GM12878 (cell line): ENCODE data around the gene TAB2. TPM values are rescaled to one million over a fixed set of nuclear protein-coding genes. Genes with fewer than 3 reads are reported as not detected.

Experiments
- ATAC-seq: fragments of 200-7000 bp; cut with Tn5 transposase; 3 replicates; pipeline ENCODE4 v1.9.1; 2020; ENCODE audit warnings: mild to moderate bottlenecking, moderate library complexity
- BruUV-seq: library from RNA; stranded (reverse); fragments of 400-500 nt; replicated peaks from 2 replicates; lab custom pipeline; 2021; lab: Mats Ljungman, UMichigan
- CTCF ChIA-PET: fragments of 300-600 bp; sonication (Branson Sonifier 250); formaldehyde crosslinking; extraction: SDS; loops from one replicate; lab custom pipeline; 2021; ENCODE audit warnings: inconsistent platforms; lab: Yijun Ruan, JAX
- POLR2A ChIA-PET: fragments of 350-600 bp; formaldehyde crosslinking; extraction: SDS; loops from one replicate; lab custom pipeline; 2021; ENCODE audit warnings: inconsistent platforms; lab: Charles Lee
- RAD21 ChIA-PET: fragments of 300-600 bp; sonication (Branson Sonifier 250); formaldehyde crosslinking; loops from one replicate; lab custom pipeline; 2023; ENCODE audit warnings: antibody characterized with exemption; ENCODE audit not compliant: unreplicated experiment; lab: Charles Lee
- SMC1A ChIA-PET: fragments of 300-600 bp; sonication (Branson Sonifier 250); formaldehyde crosslinking; loops from one replicate; lab custom pipeline; 2023; ENCODE audit not compliant: unreplicated experiment, uncharacterized antibody; lab: Charles Lee
- DNase-seq: peaks from one replicate; pipeline ENCODE4 v3.0.0-alpha.2; 2011; ENCODE audit warnings: low read depth, low spot score
- FAIRE-seq: peaks from 3 replicates; lab custom pipeline; 2011; peaks lifted over from hg19 to GRCh38; lab: Jason Lieb, UNC
- H2AFZ ChIP-seq: 2 replicates; pipeline ENCODE4 v1.6.0; 2011; ENCODE audit warnings: low read depth, low read length, control low read depth; ENCODE audit not compliant: control insufficient read depth
- H3K27ac ChIP-seq: 2 replicates; pipeline ENCODE4 v1.5.1; 2011; ENCODE audit warnings: control low read depth; ENCODE audit not compliant: control insufficient read depth, insufficient read depth
- H3K27me3 ChIP-seq, 2 experiments: replicated peaks in 1 of 2; 2 replicates each; pipeline versions ENCODE4 v1.6.0 to v1.6.1; 2011; ENCODE audit warnings: low read length in 1 of 2; ENCODE audit not compliant: control insufficient read depth in 2 of 2, insufficient read depth in 2 of 2
- H3K36me3 ChIP-seq, 2 experiments: 2 replicates each; pipeline ENCODE4 v1.5.1; 2011; ENCODE audit warnings: low read length in 1 of 2; ENCODE audit not compliant: control insufficient read depth in 2 of 2, insufficient read depth in 2 of 2
- H3K4me1 ChIP-seq: 2 replicates; pipeline ENCODE4 v1.6.1; 2011; ENCODE audit warnings: mild to moderate bottlenecking, low read length, moderate library complexity, mixed read lengths; ENCODE audit not compliant: control insufficient read depth, insufficient read depth
- H3K4me2 ChIP-seq: 2 replicates; pipeline ENCODE4 v1.6.0; 2011; ENCODE audit warnings: control low read depth; ENCODE audit not compliant: control insufficient read depth, insufficient read depth
- H3K4me3 ChIP-seq: fragments of 200-600 bp; sonication (generic); 2 replicates; pipeline ENCODE4 v1.5.1; 2016
- H3K79me2 ChIP-seq: 2 replicates; pipeline ENCODE4 v1.6.0; 2011; ENCODE audit warnings: low read length; ENCODE audit not compliant: control insufficient read depth, insufficient read depth
- H3K9ac ChIP-seq: 2 replicates; pipeline ENCODE4 v1.8.0; 2011; ENCODE audit warnings: low read length, control low read depth, mixed read lengths; ENCODE audit not compliant: control insufficient read depth, insufficient read depth
- H3K9me3 ChIP-seq: replicated peaks from 3 replicates; pipeline ENCODE4 v1.5.1; 2011; ENCODE audit warnings: mild to moderate bottlenecking, low read length; ENCODE audit not compliant: control insufficient read depth, insufficient read depth
- H4K20me1 ChIP-seq: 2 replicates; pipeline ENCODE4 v1.6.0; 2011; ENCODE audit not compliant: control insufficient read depth, insufficient read depth
- CHD2 ChIP-seq: IDR thresholded peaks from 2 replicates; pipeline ENCODE4 v1.6.1; 2011; ENCODE audit warnings: low read depth, low read length, improper control_type of control experiment, borderline replicate concordance
- EZH2 ChIP-seq: IDR thresholded peaks from 2 replicates; pipeline ENCODE4 v1.6.1; 2012; ENCODE audit warnings: low read depth, mild to moderate bottlenecking, control low read depth, inconsistent platforms, low read length, borderline replicate concordance; ENCODE audit not compliant: control insufficient read depth
- MYB ChIP-seq: fragments of 150-350 bp; IDR thresholded peaks from 2 replicates; pipeline ENCODE4 v1.6.1; 2014; ENCODE audit warnings: mild to moderate bottlenecking, low read depth, low read length, borderline replicate concordance
- NR2C1 ChIP-seq: fragments of 450-650 bp; IDR thresholded peaks from 2 replicates; pipeline ENCODE4 v1.6.1; 2017; ENCODE audit warnings: antibody characterized with exemption, mild to moderate bottlenecking, moderate library complexity
- RBBP5 ChIP-seq: fragments of 200-600 bp; sonication (generic); conservative IDR thresholded peaks from 2 replicates; pipeline ENCODE4 v1.6.1; 2016
- SPI1 ChIP-seq: IDR thresholded peaks from 2 replicates; pipeline ENCODE4 v1.6.1; 2011; ENCODE audit warnings: low read depth, mild to moderate bottlenecking, low read length, moderate library complexity, borderline replicate concordance; ENCODE audit not compliant: insufficient read depth
- SUPT20H ChIP-seq: IDR thresholded peaks from 2 replicates; pipeline ENCODE4 v1.6.1; 2011; ENCODE audit warnings: low read depth, mild to moderate bottlenecking, low read length, moderate library complexity, borderline replicate concordance; ENCODE audit not compliant: control insufficient read depth
- WGBS: methylation state at CpG from one replicate; pipeline ENCODE4 v1.1.6; 2016; ENCODE audit warnings: low lambda C conversion rate; ENCODE audit not compliant: insufficient replicate concordance, insufficient coverage; ENCODE audit errors: missing lambda C conversion rate; 5-methylcytosine and 5-hydroxymethylcytosine counted together
- in situ Hi-C: fragments of 300-500 bp; cut with MboI; formaldehyde crosslinking; loops from 9 replicates; pipeline ENCODE4 v1.14.3; 2018; ENCODE audit warnings: mixed read lengths
- intact Hi-C: fragments of 100-400 bp; cut with micrococcal nuclease; formaldehyde crosslinking; loops from one replicate; pipeline ENCODE4 v1.14.2; 2022; ENCODE audit not compliant: unreplicated experiment
- polyA plus RNA-seq, 11 experiments: library from polyadenylated mRNA; depleted of rRNA in 4 of 11; unstranded in 6 of 11; stranded (reverse) in 5 of 11; fragments of >200 nt; fragmentation: Nextera tagmentation in 4 of 11; fragmentation: Illumina TruSeq in 1 of 11; extraction: Ambion mirVana in 4 of 11; extraction: Trizol in 1 of 11; gene quantifications; 1 replicate in 1 of 11; 2 replicates in 10 of 11; pipeline versions ENCODE4 v1.2.1 to v1.2.3, GENCODE V29; 2011 to 2016; ENCODE audit warnings: inconsistent platforms in 2 of 11, missing spikeins in 2 of 11, low read depth in 1 of 11
- total RNA-seq, 4 experiments: library from RNA; depleted of rRNA in 3 of 4; stranded (reverse); fragments of >200 nt in 3 of 4; fragmentation: Illumina TruSeq in 1 of 4; extraction: Trizol in 1 of 4; gene quantifications; 2 replicates each; pipeline versions ENCODE4 v1.2.1 to v1.2.3, GENCODE V29; 2013 to 2021
- TF ChIP-seq, protein P1 (sequence below): fragments of 450-650 bp; conservative IDR thresholded peaks from 2 replicates; pipeline ENCODE4 v1.6.1; 2017; ENCODE audit warnings: mild to moderate bottlenecking, moderate library complexity
- TF ChIP-seq, protein P2 (sequence below): fragments of 450-650 bp; IDR thresholded peaks from 2 replicates; pipeline ENCODE4 v1.6.1; 2016; ENCODE audit warnings: mild to moderate bottlenecking, moderate library complexity, borderline replicate concordance
- TF ChIP-seq, protein P3 (sequence below): fragments of 450-650 bp; IDR thresholded peaks from 2 replicates; pipeline ENCODE4 v1.6.1; 2017; ENCODE audit warnings: borderline replicate concordance

The TAB2 gene
- total and polyA plus RNA-seq, 10 of the 15 experiments (the other 5 are each of a cell fraction or from before 2014, with no cell fraction given) = 8.9 to 66.3 (median 23.0) TPM

- TF ChIP-seq, protein P1, sequence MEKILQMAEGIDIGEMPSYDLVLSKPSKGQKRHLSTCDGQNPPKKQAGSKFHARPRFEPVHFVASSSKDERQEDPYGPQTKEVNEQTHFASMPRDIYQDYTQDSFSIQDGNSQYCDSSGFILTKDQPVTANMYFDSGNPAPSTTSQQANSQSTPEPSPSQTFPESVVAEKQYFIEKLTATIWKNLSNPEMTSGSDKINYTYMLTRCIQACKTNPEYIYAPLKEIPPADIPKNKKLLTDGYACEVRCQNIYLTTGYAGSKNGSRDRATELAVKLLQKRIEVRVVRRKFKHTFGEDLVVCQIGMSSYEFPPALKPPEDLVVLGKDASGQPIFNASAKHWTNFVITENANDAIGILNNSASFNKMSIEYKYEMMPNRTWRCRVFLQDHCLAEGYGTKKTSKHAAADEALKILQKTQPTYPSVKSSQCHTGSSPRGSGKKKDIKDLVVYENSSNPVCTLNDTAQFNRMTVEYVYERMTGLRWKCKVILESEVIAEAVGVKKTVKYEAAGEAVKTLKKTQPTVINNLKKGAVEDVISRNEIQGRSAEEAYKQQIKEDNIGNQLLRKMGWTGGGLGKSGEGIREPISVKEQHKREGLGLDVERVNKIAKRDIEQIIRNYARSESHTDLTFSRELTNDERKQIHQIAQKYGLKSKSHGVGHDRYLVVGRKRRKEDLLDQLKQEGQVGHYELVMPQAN = no peak
- TF ChIP-seq, protein P2, sequence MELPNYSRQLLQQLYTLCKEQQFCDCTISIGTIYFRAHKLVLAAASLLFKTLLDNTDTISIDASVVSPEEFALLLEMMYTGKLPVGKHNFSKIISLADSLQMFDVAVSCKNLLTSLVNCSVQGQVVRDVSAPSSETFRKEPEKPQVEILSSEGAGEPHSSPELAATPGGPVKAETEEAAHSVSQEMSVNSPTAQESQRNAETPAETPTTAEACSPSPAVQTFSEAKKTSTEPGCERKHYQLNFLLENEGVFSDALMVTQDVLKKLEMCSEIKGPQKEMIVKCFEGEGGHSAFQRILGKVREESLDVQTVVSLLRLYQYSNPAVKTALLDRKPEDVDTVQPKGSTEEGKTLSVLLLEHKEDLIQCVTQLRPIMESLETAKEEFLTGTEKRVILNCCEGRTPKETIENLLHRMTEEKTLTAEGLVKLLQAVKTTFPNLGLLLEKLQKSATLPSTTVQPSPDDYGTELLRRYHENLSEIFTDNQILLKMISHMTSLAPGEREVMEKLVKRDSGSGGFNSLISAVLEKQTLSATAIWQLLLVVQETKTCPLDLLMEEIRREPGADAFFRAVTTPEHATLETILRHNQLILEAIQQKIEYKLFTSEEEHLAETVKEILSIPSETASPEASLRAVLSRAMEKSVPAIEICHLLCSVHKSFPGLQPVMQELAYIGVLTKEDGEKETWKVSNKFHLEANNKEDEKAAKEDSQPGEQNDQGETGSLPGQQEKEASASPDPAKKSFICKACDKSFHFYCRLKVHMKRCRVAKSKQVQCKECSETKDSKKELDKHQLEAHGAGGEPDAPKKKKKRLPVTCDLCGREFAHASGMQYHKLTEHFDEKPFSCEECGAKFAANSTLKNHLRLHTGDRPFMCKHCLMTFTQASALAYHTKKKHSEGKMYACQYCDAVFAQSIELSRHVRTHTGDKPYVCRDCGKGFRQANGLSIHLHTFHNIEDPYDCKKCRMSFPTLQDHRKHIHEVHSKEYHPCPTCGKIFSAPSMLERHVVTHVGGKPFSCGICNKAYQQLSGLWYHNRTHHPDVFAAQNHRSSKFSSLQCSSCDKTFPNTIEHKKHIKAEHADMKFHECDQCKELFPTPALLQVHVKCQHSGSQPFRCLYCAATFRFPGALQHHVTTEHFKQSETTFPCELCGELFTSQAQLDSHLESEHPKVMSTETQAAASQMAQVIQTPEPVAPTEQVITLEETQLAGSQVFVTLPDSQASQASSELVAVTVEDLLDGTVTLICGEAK = no peak
- TF ChIP-seq SUPT20H = no peak
- no peak for TF ChIP-seq NR2C1
- no peak for TF ChIP-seq RBBP5
- TF ChIP-seq, all 136 proteins: peak for 0
Observed at GRCh38 chr6:149354009-149354408, 36.5 kb downstream of the TAB2 start (continued).

DNA sequence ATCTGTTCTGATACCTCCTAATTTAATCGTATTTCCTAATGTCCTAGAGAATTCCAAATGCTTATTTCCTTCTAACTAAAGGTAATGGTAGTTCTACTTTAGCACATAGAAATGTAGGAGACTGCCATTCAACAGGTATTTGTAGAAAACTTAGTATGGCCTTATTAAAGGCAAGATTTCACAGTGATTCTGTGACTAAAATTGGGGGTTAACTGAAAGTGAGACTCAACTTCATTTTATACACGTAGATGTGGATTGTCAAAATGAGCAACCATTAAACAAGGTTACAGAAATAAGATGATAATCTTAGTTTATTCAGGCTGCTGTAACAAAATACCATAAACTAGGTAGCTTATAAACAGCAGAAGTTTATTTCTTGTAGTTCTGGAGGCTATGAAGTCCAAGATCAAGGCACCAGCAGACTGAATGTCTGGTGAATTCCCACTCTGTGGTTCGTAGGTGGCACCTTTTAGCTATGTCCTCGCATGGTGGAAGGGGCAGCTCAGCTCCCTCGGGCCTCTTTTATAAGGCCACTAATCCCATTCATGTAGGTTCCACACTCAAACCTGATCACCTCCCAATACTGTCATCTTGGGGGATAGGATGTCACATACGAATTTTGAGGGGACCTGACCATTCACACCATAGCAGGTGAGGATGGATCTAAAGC lies 38.7 kb downstream of the TAB2 start:
- Histone ChIP-seq H4K20me1 (no peaks in the 10 kb centered on the region), H3K79me2 (peaks cover 82% of the 10 kb centered on the region), H3K4me3 (no peak overlapping the region), H3K4me2 (no peak overlapping the region), H3K4me1 (no peaks in the 10 kb centered on the region), H3K9me3 (no peaks in the 10 kb centered on the region; the same call in 2 of the 3 replicates), H3K27me3 (no peaks in the 10 kb centered on the region), H3K9ac (no peak overlapping the region), H3K36me3 (peaks cover 1 to 7% of the 10 kb centered on the region in 2 experiments; a peak in 3 of 4 replicates), H3K27ac (no peak overlapping the region), H2AFZ (no peak overlapping the region)
- DNase-seq (no peak), ATAC-seq (no peak), FAIRE-seq (no peak)
- in situ Hi-C loops (no loop called here), intact Hi-C loops (no loop called here)
- SMC1A ChIA-PET = no interaction called here
- 64% methylated on average over 6 of the region's 6 CpGs for WGBS
- CTCF ChIA-PET = no interaction called here
- RAD21 ChIA-PET = interaction anchor here (0.9 kb wide), 1 partner anchor 166 kb away, joined by 3 read pairs; no protein-coding TSS in a partner anchor
- POLR2A ChIA-PET = no interaction called here
- no TSS peak for BruUV-seq
- no peak for TF ChIP-seq MYB
- no peak for TF ChIP-seq CHD2
- no peak for TF ChIP-seq SPI1
- TF ChIP-seq EZH2 = no peak
- TF ChIP-seq, protein P3, sequence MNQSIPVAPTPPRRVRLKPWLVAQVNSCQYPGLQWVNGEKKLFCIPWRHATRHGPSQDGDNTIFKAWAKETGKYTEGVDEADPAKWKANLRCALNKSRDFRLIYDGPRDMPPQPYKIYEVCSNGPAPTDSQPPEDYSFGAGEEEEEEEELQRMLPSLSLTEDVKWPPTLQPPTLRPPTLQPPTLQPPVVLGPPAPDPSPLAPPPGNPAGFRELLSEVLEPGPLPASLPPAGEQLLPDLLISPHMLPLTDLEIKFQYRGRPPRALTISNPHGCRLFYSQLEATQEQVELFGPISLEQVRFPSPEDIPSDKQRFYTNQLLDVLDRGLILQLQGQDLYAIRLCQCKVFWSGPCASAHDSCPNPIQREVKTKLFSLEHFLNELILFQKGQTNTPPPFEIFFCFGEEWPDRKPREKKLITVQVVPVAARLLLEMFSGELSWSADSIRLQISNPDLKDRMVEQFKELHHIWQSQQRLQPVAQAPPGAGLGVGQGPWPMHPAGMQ = no peak
